Lung (tissue), 12 donors: ENCODE results near the gene SGCA. TPM values are rescaled to one million over a fixed set of nuclear protein-coding genes. Genes with fewer than 3 reads are reported as not detected.

Experiments
- ATAC-seq: fragments of 200-7000 bp; cut with Tn5 transposase; one replicate; pipeline ENCODE4 v1.9.1; 2020; ENCODE audit warnings: moderate number of reproducible peaks; ENCODE audit not compliant: insufficient read depth, low FRiP score
- DNase-seq, 3 donors: peaks; one replicate each; pipeline ENCODE4 v3.0.0-alpha.2; 2013 to 2017
- H3K27ac ChIP-seq, 2 donors: one replicate each; pipeline ENCODE4 v1.5.1; 2013; ENCODE audit warnings: mild to moderate bottlenecking in 2 of 2, moderate library complexity in 2 of 2, control low read depth in 1 of 2, inconsistent platforms in 1 of 2, low read depth in 1 of 2, low read length in 1 of 2
- H3K27me3 ChIP-seq, 3 donors: one replicate each; pipeline ENCODE4 v1.5.1; 2013; ENCODE audit warnings: low read length in 2 of 3; ENCODE audit not compliant: control insufficient read depth in 3 of 3, insufficient read depth in 3 of 3
- H3K36me3 ChIP-seq, 4 donors: one replicate each; pipeline ENCODE4 v1.5.1; 2013; ENCODE audit warnings: low read length in 4 of 4, mild to moderate bottlenecking in 1 of 4, moderate library complexity in 1 of 4; ENCODE audit not compliant: control insufficient read depth in 4 of 4, insufficient read depth in 4 of 4
- H3K4me1 ChIP-seq, 5 donors: one replicate each; pipeline ENCODE4 v1.5.1; 2013; ENCODE audit warnings: low read length in 5 of 5, mild to moderate bottlenecking in 2 of 5, moderate library complexity in 1 of 5; ENCODE audit not compliant: control insufficient read depth in 5 of 5, insufficient read depth in 5 of 5
- H3K4me3 ChIP-seq: one replicate; pipeline ENCODE4 v1.5.1; 2013; ENCODE audit warnings: mild to moderate bottlenecking, control low read depth, moderate library complexity
- H3K9ac ChIP-seq, 2 donors: one replicate each; pipeline ENCODE4 v1.5.1; 2013; ENCODE audit warnings: low read length in 2 of 2, control low read depth in 1 of 2; ENCODE audit not compliant: insufficient read depth in 1 of 2
- H3K9me3 ChIP-seq, 4 donors: one replicate each; pipeline ENCODE4 v1.5.1; 2013; ENCODE audit warnings: low read length in 3 of 4, mild to moderate bottlenecking in 1 of 4, moderate library complexity in 1 of 4; ENCODE audit not compliant: control insufficient read depth in 4 of 4, insufficient read depth in 3 of 4
- WGBS, 2 donors: extraction: QIAGEN DNeasy Blood & Tissue Kit; methylation state at CpG; one replicate each; pipeline ENCODE4 v1.1.7; 2013; 5-methylcytosine and 5-hydroxymethylcytosine counted together
- polyA plus RNA-seq, 2 donors: library from polyadenylated mRNA; stranded (reverse); fragments of 200-250 nt; gene quantifications; one replicate each; pipeline ENCODE4 v1.2.1, GENCODE V29; 2013
- total RNA-seq, 2 donors: library from RNA; depleted of rRNA in 1 of 2; stranded (reverse); fragments of >200 nt in 1 of 2; gene quantifications; one replicate each; pipeline ENCODE4 v1.2.1, GENCODE V29; 2014 to 2021
- TF ChIP-seq, protein P1 (sequence below): IDR thresholded peaks from 2 replicates; pipeline ENCODE4 v1.5.1; 2012; ENCODE audit warnings: mild to moderate bottlenecking; ENCODE audit errors: control extremely low read depth, extremely low read depth
- donor health status: control.
- donor health status: control.
- donor health status: Bipolar disorder and iron deficiency.
- donor health status: healthy.
- donor health status: DM: yes; HTN: yes; CAD: no.

The SGCA gene
- total and polyA plus RNA-seq, 4 donors = 5.0 to 19.4 (median 14.0) TPM

GRCh38 chr17:50220811-50221210, 55.0 kb downstream of the SGCA start:
- no peak overlapping the region for H3K4me3 ChIP-seq
- ATAC-seq = no peak
- peaks cover 0 to 6% (median 0%) of the 10 kb centered on the region in 4 donors for H3K9me3 ChIP-seq
- no peak for DNase-seq
- no peaks in the 10 kb centered on the region for H3K27me3 ChIP-seq
- WGBS, 2 donors = 82 to 93% methylated on average over 14 to 15 of the region's 15 CpGs
- no peaks in the 10 kb centered on the region for H3K36me3 ChIP-seq
- peak overlapping the region in 1 of 2 donors; percentile 58 for H3K27ac ChIP-seq
- no peak overlapping the region for H3K9ac ChIP-seq
- TF ChIP-seq, protein P1, sequence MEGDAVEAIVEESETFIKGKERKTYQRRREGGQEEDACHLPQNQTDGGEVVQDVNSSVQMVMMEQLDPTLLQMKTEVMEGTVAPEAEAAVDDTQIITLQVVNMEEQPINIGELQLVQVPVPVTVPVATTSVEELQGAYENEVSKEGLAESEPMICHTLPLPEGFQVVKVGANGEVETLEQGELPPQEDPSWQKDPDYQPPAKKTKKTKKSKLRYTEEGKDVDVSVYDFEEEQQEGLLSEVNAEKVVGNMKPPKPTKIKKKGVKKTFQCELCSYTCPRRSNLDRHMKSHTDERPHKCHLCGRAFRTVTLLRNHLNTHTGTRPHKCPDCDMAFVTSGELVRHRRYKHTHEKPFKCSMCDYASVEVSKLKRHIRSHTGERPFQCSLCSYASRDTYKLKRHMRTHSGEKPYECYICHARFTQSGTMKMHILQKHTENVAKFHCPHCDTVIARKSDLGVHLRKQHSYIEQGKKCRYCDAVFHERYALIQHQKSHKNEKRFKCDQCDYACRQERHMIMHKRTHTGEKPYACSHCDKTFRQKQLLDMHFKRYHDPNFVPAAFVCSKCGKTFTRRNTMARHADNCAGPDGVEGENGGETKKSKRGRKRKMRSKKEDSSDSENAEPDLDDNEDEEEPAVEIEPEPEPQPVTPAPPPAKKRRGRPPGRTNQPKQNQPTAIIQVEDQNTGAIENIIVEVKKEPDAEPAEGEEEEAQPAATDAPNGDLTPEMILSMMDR = no peak
- peaks cover 0 to 58% (median 40%) of the 10 kb centered on the region in 5 donors for H3K4me1 ChIP-seq

- Histone ChIP-seq H3K27ac (peak overlapping the region in 1 of 2 donors; percentile 88), H3K9ac (peak overlapping the region in 1 of 2 donors; percentile 50), H3K27me3 (no peaks in the 10 kb centered on the region), H3K4me1 (peaks cover 0 to 58% (median 40%) of the 10 kb centered on the region in 5 donors), H3K9me3 (peaks cover 0 to 6% (median 0%) of the 10 kb centered on the region in 4 donors), H3K36me3 (no peaks in the 10 kb centered on the region), H3K4me3 (no peak overlapping the region)
- TF ChIP-seq, protein P1 = no peak
- DNase-seq = peak; percentile 61 to 81 (median 71)
- peak; percentile 32 for ATAC-seq
- 53 to 59% methylated on average over 9 of the region's 9 CpGs for WGBS, 2 donors
Measured at GRCh38 chr17:50221266-50221863, 55.6 kb downstream of the SGCA start.

DNA sequence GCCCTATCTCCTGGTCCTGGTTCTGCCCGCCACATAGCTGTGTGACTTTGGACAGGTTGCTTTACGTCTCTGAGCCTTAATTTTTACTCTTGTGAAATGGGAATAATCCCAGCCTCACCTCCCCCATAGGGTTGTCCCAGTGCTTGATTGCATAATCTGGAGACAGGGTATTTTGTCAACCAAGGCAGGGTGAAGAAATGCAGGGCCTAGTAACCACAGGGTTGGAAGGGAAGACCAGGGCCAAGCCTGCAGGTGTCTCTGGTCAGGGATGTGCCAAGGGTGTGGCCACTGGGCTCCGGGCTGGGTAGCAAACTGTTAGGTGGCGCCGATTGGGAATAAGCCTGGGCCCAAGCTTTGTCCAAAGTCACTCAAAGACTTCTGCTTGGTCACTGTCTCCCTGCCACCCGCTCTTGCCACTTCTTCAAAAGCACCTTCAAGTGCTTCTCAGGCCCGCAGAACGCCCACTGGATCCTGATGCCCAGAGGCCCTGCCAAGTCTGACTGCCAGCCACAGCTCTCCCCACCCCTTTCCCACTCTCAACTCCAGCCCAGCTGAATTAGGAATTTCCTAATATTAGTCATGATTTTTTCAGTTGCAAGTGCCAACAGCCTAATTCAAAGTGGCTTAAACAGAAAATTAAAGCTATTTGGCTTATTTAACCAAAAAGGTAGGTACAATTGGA, 56.2 kb downstream of the SGCA start:
- WGBS, 2 donors = 54 to 66% methylated on average over 8 of the region's 8 CpGs
- DNase-seq (peak; percentile 59 to 85 (median 75)), ATAC-seq (peak; percentile 77)
- Histone ChIP-seq H3K9me3 (peaks cover 0 to 6% (median 0%) of the 10 kb centered on the region in 4 donors), H3K4me1 (peaks cover 0 to 58% (median 40%) of the 10 kb centered on the region in 5 donors), H3K27ac (peak overlapping the region in 1 of 2 donors; percentile 88), H3K36me3 (no peaks in the 10 kb centered on the region), H3K4me3 (no peak overlapping the region), H3K9ac (peak overlapping the region in 1 of 2 donors; percentile 50), H3K27me3 (no peaks in the 10 kb centered on the region)
- TF ChIP-seq, protein P1 = no peak
